ENCODE data around the gene VTI1A. TPM values are rescaled to one million over a fixed set of nuclear protein-coding genes. Genes with fewer than 3 reads are reported as not detected.
"Not testable (repeated sequence)": the region's sequence is repeated elsewhere in the genome, so short reads cannot be mapped to it uniquely, and the experiment has no call there.

VTI1A gene
- total RNA-seq, 1 experiment from 2014 or later: 27.0 TPM

DNA sequence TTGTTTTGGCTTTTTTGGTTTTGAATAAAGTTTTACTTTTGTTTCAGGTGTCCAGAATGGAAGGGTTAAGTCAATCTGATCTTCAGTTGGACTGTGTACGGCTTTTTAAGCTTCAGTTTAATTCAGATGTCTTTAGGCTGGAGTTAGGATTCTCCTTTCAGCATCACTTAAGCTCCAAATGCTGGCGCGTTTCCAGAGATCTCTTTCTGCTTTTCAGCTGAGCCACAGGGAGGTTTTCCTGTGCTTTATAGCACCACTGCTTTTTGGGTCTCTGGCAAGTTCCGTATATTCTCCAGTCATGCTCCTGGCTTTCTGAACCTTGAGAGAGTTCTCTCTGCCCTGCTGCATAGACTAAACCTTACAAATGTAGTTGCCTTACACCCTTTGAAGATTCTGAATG lies 60.0 kb downstream of the VTI1A start:
- no peak for DNase-seq (ENCODE audit: low spot score)

- no peak for DNase-seq (ENCODE audit: low spot score)
These were observed 61.0 kb downstream of the VTI1A start for GRCh38 chr10:112507988-112508387.

DNA sequence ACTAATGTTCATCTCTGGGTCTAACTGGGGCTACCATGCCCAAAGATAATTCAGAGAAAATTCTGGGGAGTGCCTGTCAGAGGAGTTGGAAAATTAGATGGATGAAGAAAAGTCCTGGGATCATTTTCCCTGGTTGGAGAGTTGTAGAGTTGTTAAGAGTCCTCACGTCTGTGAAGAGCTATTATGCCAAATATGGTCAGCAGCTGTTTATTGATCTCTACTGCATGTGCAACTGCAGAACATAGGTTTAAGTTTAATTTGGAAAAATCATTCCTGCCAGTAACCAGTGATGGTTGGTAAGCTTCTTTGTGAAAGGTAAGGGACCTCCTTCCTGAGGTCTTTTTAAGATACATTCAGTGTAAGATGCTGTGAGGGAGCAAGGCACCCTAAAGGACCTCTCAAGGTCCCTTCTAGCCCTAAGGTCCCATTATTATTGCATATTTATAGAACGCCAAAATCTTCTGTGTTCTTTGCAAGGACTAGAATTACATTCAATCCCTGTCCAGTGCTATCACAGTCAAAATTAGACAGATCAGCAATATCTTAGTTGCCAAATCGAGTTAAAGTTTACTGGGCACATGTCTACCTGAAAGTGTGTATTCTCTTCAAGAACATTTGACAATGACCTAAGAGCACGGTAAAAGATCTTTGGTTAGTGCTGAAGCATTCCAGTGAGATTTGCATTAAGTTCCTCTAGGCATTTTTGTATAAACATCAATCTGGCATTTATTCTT lies 62.7 kb downstream of the VTI1A start:
- no peak for DNase-seq (ENCODE audit: low spot score)

DNA sequence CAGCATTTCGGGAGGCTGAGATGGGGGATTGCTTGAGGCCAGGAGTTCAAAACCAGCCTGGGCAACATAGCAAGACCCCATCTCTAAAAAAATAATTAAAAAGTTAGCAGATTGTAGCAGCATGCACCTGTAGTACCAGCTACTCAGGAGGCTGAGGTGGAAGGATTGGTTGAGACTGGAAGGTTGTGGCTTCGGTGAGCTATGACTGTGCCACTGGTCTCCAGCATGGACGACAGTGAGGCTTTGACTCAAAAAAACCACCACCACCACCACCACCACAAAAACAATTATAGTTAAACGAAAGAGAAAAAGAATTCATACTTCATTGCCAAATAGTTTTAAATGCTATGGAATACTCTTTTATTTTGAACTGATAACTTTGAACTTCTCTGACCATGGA lies 63.4 kb downstream of the VTI1A start:
- no peak for DNase-seq (ENCODE audit: low spot score)

- DNase-seq (ENCODE audit: low spot score): no peak
These were observed 65.3 kb downstream of the VTI1A start for GRCh38 chr10:112512294-112512693.

DNA sequence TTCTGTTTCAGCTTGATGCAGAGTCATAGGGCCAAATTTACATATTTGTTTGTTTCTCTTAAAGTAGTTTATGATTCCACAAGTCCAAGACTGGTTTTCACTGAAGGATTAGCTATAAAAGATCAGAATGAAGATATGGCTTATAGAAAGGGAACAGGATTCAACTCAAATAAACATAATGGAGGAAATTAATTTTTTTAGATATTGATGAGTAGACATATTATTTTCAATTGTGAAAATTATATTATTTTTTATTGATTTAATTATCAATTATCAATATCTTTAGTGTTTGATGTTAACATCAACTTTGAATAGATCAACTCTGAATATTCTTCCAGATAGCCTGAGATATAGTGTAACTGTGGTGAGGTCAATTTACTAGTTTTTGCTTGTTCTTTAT lies 68.1 kb downstream of the VTI1A start:
- DNase-seq (ENCODE audit: low spot score): no peak

- no peak for DNase-seq (ENCODE audit: low spot score)
These were observed 68.8 kb downstream of the VTI1A start for GRCh38 chr10:112515852-112516251.

GRCh38 chr10:112517451-112517862 lies 70.4 kb downstream of the VTI1A start:
- no peak for DNase-seq (ENCODE audit: low spot score)

GRCh38 chr10:112519133-112519761 lies 72.2 kb downstream of the VTI1A start:
- DNase-seq (ENCODE audit: low spot score): no peak

DNA sequence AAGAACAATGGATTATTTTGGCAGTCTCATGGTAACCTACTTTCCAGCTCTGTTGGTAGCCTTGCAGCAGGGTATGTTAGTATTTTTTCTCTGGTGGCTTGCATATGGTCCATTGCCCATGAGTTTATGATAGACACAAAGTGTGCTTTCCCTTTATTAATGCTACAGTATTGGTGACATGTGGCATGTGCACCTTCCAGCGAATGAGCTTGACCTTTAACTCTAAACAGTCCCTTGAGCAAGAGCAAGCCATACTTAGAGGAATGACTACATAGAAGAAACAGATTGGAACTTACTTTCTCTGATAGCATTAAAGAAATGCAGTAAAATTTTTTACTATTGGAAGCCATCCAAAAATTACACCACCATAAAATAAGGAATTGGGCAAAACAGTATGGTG lies 73.9 kb downstream of the VTI1A start:
- no peak for DNase-seq (ENCODE audit: low spot score)

DNA sequence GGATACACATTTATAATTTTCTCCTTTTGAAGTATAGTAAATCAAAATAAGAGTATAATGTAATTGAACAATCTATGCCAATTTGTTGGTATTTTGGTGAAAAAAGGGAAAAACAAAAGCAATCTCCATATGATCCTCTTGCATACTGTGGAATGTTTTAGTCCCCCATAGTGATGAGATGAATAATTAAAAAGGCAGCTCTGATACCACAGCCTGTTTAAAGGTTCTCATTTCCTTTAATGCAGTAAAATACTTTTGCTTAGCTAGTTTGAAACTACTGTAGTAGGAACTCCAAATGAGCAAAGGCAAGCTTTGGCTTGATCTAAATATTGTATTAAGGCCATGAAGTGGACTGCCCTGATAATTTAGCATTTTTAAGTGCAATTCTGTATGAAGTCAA lies 77.6 kb downstream of the VTI1A start:
- no peak for DNase-seq (ENCODE audit: low spot score)

DNA sequence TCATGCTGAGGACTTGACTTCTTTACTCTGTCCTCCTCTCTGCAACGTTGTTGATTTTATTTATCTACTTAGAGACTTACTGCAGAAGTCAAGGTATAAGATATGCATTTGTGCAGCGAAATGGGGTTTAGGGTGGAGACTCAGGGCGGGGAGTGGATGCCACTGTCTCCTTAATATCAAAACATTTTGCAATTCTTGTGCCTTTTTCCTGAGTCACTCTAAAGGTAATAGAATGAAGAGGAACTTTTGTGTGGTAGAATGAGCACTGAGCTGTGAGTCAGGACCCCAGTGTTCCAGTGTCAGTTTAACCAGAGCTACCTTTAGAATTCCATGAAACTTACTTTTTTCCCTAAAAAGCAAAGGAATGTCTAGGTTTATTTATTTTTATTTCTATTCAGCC lies 78.2 kb downstream of the VTI1A start:
- DNase-seq (ENCODE audit: low spot score): no peak

GRCh38 chr10:112526139-112526538 lies 79.1 kb downstream of the VTI1A start:
- DNase-seq (ENCODE audit: low spot score): peak; percentile 13

GRCh38 chr10:112526906-112527305 lies 79.9 kb downstream of the VTI1A start:
- no peak for DNase-seq (ENCODE audit: low spot score)

GRCh38 chr10:112528235-112528634 lies 81.2 kb downstream of the VTI1A start:
- no peak for DNase-seq (ENCODE audit: low spot score)

GRCh38 chr10:112531421-112531820 lies 84.4 kb downstream of the VTI1A start:
- no peak for DNase-seq (ENCODE audit: low spot score)

DNA sequence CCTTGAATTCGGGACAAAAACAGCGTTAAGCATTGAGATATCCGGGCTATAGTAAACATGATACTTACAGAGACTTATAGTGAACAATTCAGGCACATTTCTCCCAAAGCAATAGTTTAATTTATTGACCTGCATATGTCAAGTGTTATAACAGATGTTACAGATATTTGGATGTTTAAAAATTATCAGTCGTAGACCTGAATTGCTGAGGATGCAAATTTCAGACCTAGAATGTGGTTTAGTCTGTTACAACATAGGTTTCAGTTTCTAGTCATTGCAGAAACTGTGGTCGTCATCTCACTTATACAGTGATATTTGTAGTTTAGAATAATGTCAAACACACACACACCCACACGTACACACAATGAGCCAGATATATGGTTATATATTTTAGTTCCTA lies 85.2 kb downstream of the VTI1A start:
- DNase-seq (ENCODE audit: low spot score): no peak

- DNase-seq (ENCODE audit: low spot score): no peak
These were observed 85.9 kb downstream of the VTI1A start for GRCh38 chr10:112532956-112533355.

GRCh38 chr10:112533916-112534315 lies 86.9 kb downstream of the VTI1A start:
- DNase-seq (ENCODE audit: low spot score): no peak

- no peak for DNase-seq (ENCODE audit: low spot score)
These were observed 88.5 kb downstream of the VTI1A start for GRCh38 chr10:112535531-112535951.

GRCh38 chr10:112536663-112537062 lies 89.6 kb downstream of the VTI1A start:
- no peak for DNase-seq (ENCODE audit: low spot score)

- DNase-seq (ENCODE audit: low spot score): no peak
These were observed 91.2 kb downstream of the VTI1A start for GRCh38 chr10:112538168-112538567.

DNA sequence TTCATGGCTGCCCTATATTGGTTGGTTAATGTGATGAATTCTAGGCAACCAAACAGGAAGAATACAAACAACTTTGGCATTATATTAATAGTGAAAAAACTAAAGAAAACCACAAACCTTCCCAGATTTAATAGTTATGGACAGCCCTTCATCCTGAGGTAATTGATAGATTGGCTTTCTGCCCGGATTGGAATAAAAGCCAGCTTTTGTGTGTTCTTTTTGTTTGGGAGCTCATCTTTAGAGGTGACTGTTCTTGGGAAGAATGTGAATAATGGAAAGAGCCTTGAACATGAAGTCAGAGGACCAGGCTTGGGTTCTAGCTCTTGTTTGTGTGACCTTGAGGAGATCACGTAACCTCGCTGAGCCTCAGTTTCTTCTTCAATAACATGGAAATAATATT lies 92.3 kb downstream of the VTI1A start:
- no peak for DNase-seq (ENCODE audit: low spot score)

DNA sequence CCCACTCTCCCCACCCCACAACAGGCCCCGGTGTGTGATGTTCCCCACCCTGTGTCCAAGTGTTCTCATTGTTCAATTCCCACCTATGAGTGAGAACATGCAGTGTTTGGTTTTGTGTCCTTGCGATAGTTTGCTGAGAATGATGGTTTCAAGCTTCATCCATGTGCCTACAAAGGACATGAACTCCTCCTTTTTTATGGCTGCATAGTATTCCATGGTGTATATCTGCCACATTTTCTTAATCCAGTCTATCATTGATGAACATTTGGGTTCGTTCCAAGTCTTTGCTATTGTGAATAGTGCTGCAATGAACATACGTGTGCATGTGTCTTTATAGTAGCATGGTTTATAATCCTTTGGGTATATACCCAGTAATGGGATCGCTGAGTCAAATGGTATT lies 95.8 kb downstream of the VTI1A start:
- not testable (repeated sequence) for DNase-seq (ENCODE audit: low spot score)

All from H4 (cell line).